Chondrocyte (in vitro differentiated cells): ENCODE results near the gene FBXL16. TPM values are rescaled to one million over a fixed set of nuclear protein-coding genes. Genes with fewer than 3 reads are reported as not detected.
A peak's percentile ranks its signal among the peaks of the same experiment; 100 is the strongest.

Experiments used
- DNase-seq: peaks from one replicate; pipeline ENCODE4 v3.0.0; 2021; ENCODE audit warnings: mixed read lengths, low spot score
- H3K27ac Mint-ChIP-seq: one replicate; pipeline ENCODE4 v1.8.0; 2021; ENCODE audit warnings: mild to moderate bottlenecking, moderate library complexity, mixed read lengths; ENCODE audit not compliant: unreplicated experiment
- H3K27me3 Mint-ChIP-seq: 2 replicates; pipeline ENCODE4 v1.8.0; 2021; ENCODE audit warnings: low read depth, mixed read lengths
- H3K36me3 Mint-ChIP-seq: 2 replicates; pipeline ENCODE4 v1.8.0; 2021; ENCODE audit warnings: low read depth, mixed read lengths
- H3K4me1 Mint-ChIP-seq: 2 replicates; pipeline ENCODE4 v1.8.0; 2021; ENCODE audit warnings: low read depth, mild to moderate bottlenecking, mixed read lengths
- H3K4me3 Mint-ChIP-seq: one replicate; pipeline ENCODE4 v1.8.0; 2021; ENCODE audit warnings: mild to moderate bottlenecking, moderate library complexity, mixed read lengths; ENCODE audit not compliant: unreplicated experiment
- H3K9me3 Mint-ChIP-seq: 2 replicates; pipeline ENCODE4 v1.8.0; 2021; ENCODE audit warnings: low read depth, mixed read lengths
- CTCF ChIP-seq: fragments of 200-600 bp; sonication (generic); IDR thresholded peaks from 2 replicates; pipeline ENCODE4 v1.5.0; 2021; ENCODE audit warnings: antibody characterized with exemption, mild to moderate bottlenecking, moderate library complexity
- total RNA-seq: library from RNA; stranded (reverse); gene quantifications from 3 replicates; pipeline ENCODE4 v1.2.1, GENCODE V29; 2021

The FBXL16 gene
- total RNA-seq, 1 donor from 2014 or later: 0.87 TPM

- no peaks in the 10 kb centered on the region for H3K9me3 Mint-ChIP-seq
- no peaks in the 10 kb centered on the region for H3K36me3 Mint-ChIP-seq
These were observed 24.4 kb upstream of the FBXL16 start for GRCh38 chr16:729768-730665.

GRCh38 chr16:728890-729744 lies 23.5 kb upstream of the FBXL16 start:
- peaks cover 3% of the 10 kb centered on the region for H3K4me1 Mint-ChIP-seq
- no peaks in the 10 kb centered on the region for H3K27me3 Mint-ChIP-seq
- no peak overlapping the region for H3K4me3 Mint-ChIP-seq
- H3K9me3 Mint-ChIP-seq: no peaks in the 10 kb centered on the region
- DNase-seq: no peak
- no peaks in the 10 kb centered on the region for H3K36me3 Mint-ChIP-seq
- no peak overlapping the region for H3K27ac Mint-ChIP-seq
- TF ChIP-seq CTCF: no peak

More at GRCh38 chr16:729768-730665, 24.4 kb upstream of the FBXL16 start:
- Mint-ChIP-seq H3K4me3 (no peak overlapping the region), H3K27me3 (no peaks in the 10 kb centered on the region), H3K4me1 (peaks cover 3% of the 10 kb centered on the region), H3K27ac (no peak overlapping the region)
- DNase-seq: no peak
- no peak for TF ChIP-seq CTCF

- no peaks in the 10 kb centered on the region for H3K36me3 Mint-ChIP-seq
- H3K9me3 Mint-ChIP-seq: no peaks in the 10 kb centered on the region
- H3K4me1 Mint-ChIP-seq: peaks cover 3% of the 10 kb centered on the region
- H3K4me3 Mint-ChIP-seq: peak overlapping the region; percentile 60
- no peak for TF ChIP-seq CTCF
- H3K27me3 Mint-ChIP-seq: no peaks in the 10 kb centered on the region
- H3K27ac Mint-ChIP-seq: no peak overlapping the region
- DNase-seq: no peak
These were observed 22.7 kb upstream of the FBXL16 start for GRCh38 chr16:728131-728889.

- Mint-ChIP-seq H3K4me1 (peaks cover 3% of the 10 kb centered on the region), H3K27me3 (no peaks in the 10 kb centered on the region), H3K27ac (no peak overlapping the region), H3K36me3 (no peaks in the 10 kb centered on the region), H3K9me3 (no peaks in the 10 kb centered on the region), H3K4me3 (peak overlapping the region; percentile 61)
- DNase-seq: no peak
- TF ChIP-seq CTCF: no peak
These were observed 21.8 kb upstream of the FBXL16 start for GRCh38 chr16:727291-727977.
